Fibroblast of lung (primary cell): ENCODE data around the gene PCNT. TPM values are rescaled to one million over a fixed set of nuclear protein-coding genes. Genes with fewer than 3 reads are reported as not detected.
"Not testable (repeated sequence)": the region's sequence is repeated elsewhere in the genome, so short reads cannot be mapped to it uniquely, and the experiment has no call there.

Experiments used
- DNase-seq, 2 donors: peaks; one replicate each; pipeline versions ENCODE4 v3.0.0 to v3.0.0-alpha.2; 2010; ENCODE audit warnings: low read depth in 2 of 2
- H2AFZ ChIP-seq: 2 replicates; pipeline ENCODE4 v1.5.1; 2012; ENCODE audit warnings: low read length, control low read depth, inconsistent platforms
- H3K27ac ChIP-seq: 2 replicates; pipeline ENCODE4 v1.5.1; 2011; ENCODE audit warnings: low read length, control low read depth; ENCODE audit not compliant: insufficient read depth
- H3K27me3 ChIP-seq: 2 replicates; pipeline ENCODE4 v1.5.1; 2011; ENCODE audit warnings: mild to moderate bottlenecking, low read length; ENCODE audit not compliant: control insufficient read depth, insufficient read depth
- H3K36me3 ChIP-seq: 2 replicates; pipeline ENCODE4 v1.5.1; 2011; ENCODE audit warnings: low read length; ENCODE audit not compliant: control insufficient read depth, insufficient read depth
- H3K4me1 ChIP-seq: 2 replicates; pipeline ENCODE4 v1.5.1; 2011; ENCODE audit warnings: low read length; ENCODE audit not compliant: control insufficient read depth, insufficient read depth; ENCODE audit errors: extremely low read depth
- H3K4me2 ChIP-seq: 2 replicates; pipeline ENCODE4 v1.5.1; 2011; ENCODE audit warnings: low read length, control low read depth; ENCODE audit not compliant: insufficient read depth; ENCODE audit errors: extremely low read depth
- H3K4me3 ChIP-seq, 4 experiments: fragments of 200-600 bp in 1 of 4; sonication (generic) in 1 of 4; replicated peaks in 1 of 4; 2 replicates each; pipeline ENCODE4 v1.5.1; 2011 to 2016; ENCODE audit warnings: low read length in 4 of 4, low read depth in 3 of 4, mild to moderate bottlenecking in 3 of 4, control low read depth in 2 of 4, inconsistent platforms in 1 of 4, mixed read lengths in 1 of 4; ENCODE audit not compliant: insufficient read depth in 1 of 4; ENCODE audit errors: control extremely low read depth in 1 of 4
- H3K79me2 ChIP-seq: 2 replicates; pipeline ENCODE4 v1.5.1; 2012; ENCODE audit warnings: mild to moderate bottlenecking, low read length, inconsistent platforms; ENCODE audit not compliant: control insufficient read depth, insufficient read depth
- H3K9ac ChIP-seq: 2 replicates; pipeline ENCODE4 v1.5.1; 2011; ENCODE audit warnings: mild to moderate bottlenecking, low read length, control low read depth; ENCODE audit not compliant: insufficient read depth
- H3K9me3 ChIP-seq: 2 replicates; pipeline ENCODE4 v1.5.1; 2012; ENCODE audit warnings: low read depth, low read length; ENCODE audit not compliant: control insufficient read depth, insufficient read depth
- H4K20me1 ChIP-seq: 2 replicates; pipeline ENCODE4 v1.5.1; 2011; ENCODE audit warnings: low read length; ENCODE audit not compliant: control insufficient read depth, insufficient read depth; ENCODE audit errors: extremely low read depth
- CTCF ChIP-seq, 2 donors: IDR thresholded peaks in 1 of 2; conservative IDR thresholded peaks in 1 of 2; 1 replicate in 1 of 2; 2 replicates in 1 of 2; pipeline ENCODE4 v1.5.1; 2011 to 2012; ENCODE audit warnings: low read length in 2 of 2, control low read depth in 1 of 2, inconsistent platforms in 1 of 2, low read depth in 1 of 2, mild to moderate bottlenecking in 1 of 2
- EZH2 ChIP-seq: IDR thresholded peaks from 2 replicates; pipeline ENCODE4 v1.5.1; 2012; ENCODE audit warnings: low read length, control low read depth, mild to moderate bottlenecking; ENCODE audit errors: missing control alignments
- polyA plus RNA-seq, 2 donors: library from polyadenylated mRNA; depleted of rRNA in 1 of 2; stranded (reverse) in 1 of 2; unstranded in 1 of 2; fragments of >200 nt; gene quantifications; 2 replicates each; pipeline ENCODE4 v1.2.1, GENCODE V29; 2011 to 2012; ENCODE audit warnings: missing spikeins in 1 of 2
- total RNA-seq: library from RNA; depleted of rRNA; stranded (reverse); fragments of >200 nt; gene quantifications from 2 replicates; pipeline ENCODE4 v1.2.1, GENCODE V29; 2014

The PCNT gene
- total and polyA plus RNA-seq, 2 donors (not counting 1 experiment from before 2014, with no cell fraction given) = 7.4 to 26.1 TPM

GRCh38 chr21:46443910-46444309 lies 120.0 kb downstream of the PCNT start:
- no peaks in the 10 kb centered on the region for H4K20me1 ChIP-seq
- H3K9ac ChIP-seq = no peak overlapping the region
- TF ChIP-seq EZH2 (no peak), CTCF (conservative IDR thresholded peaks at IDR 0.05 in 1 of 2, IDR thresholded peaks at IDR 0.05 in 1 of 2; ENCODE audit: low read depth in 1 of 2, low read length in 2 of 2) (no peak)
- H3K4me3 ChIP-seq = no peak overlapping the region
- H3K9me3 ChIP-seq = no peaks in the 10 kb centered on the region
- DNase-seq = no peak
- H3K27me3 ChIP-seq = no peaks in the 10 kb centered on the region
- H3K36me3 ChIP-seq = peaks cover 34% of the 10 kb centered on the region
- no peak overlapping the region for H2AFZ ChIP-seq
- no peak overlapping the region for H3K27ac ChIP-seq
- no peaks in the 10 kb centered on the region for H3K4me1 ChIP-seq
- no peaks in the 10 kb centered on the region for H3K79me2 ChIP-seq
- H3K4me2 ChIP-seq = no peak overlapping the region

GRCh38 chr21:46448108-46448507 lies 124.2 kb downstream of the PCNT start:
- no peaks in the 10 kb centered on the region for H3K79me2 ChIP-seq
- H4K20me1 ChIP-seq = no peaks in the 10 kb centered on the region
- H3K36me3 ChIP-seq = peaks cover 4% of the 10 kb centered on the region
- no peak for TF ChIP-seq CTCF (conservative IDR thresholded peaks at IDR 0.05 in 1 of 2, IDR thresholded peaks at IDR 0.05 in 1 of 2; ENCODE audit: low read depth in 1 of 2, low read length in 2 of 2)
- no peak for TF ChIP-seq EZH2
- H3K9me3 ChIP-seq = no peaks in the 10 kb centered on the region
- no peak for DNase-seq
- no peaks in the 10 kb centered on the region for H3K27me3 ChIP-seq
- no peaks in the 10 kb centered on the region for H3K4me1 ChIP-seq
- no peak overlapping the region for H3K4me3 ChIP-seq
- no peak overlapping the region for H3K4me2 ChIP-seq
- H3K27ac ChIP-seq = no peak overlapping the region
- H3K9ac ChIP-seq = no peak overlapping the region
- H2AFZ ChIP-seq = no peak overlapping the region

- not testable (repeated sequence) for H3K27me3 ChIP-seq, H3K36me3 ChIP-seq, DNase-seq, H3K9me3 ChIP-seq, H4K20me1 ChIP-seq, H3K9ac ChIP-seq, H3K27ac ChIP-seq, H3K4me3 ChIP-seq, H3K79me2 ChIP-seq, H3K4me1 ChIP-seq, H3K4me2 ChIP-seq, H2AFZ ChIP-seq
Observed at GRCh38 chr21:46448855-46449254, 124.9 kb downstream of the PCNT start.
